Keratinocyte (primary cell): ENCODE data around the gene DENND1A. TPM values are rescaled to one million over a fixed set of nuclear protein-coding genes. Genes with fewer than 3 reads are reported as not detected.

ENCODE experiments used
- DNase-seq: peaks from one replicate; pipeline ENCODE4 v3.0.0-alpha.2; 2011; ENCODE audit warnings: low read depth, missing footprints, low spot score
- FAIRE-seq: peaks from 2 replicates; lab custom pipeline; 2011; peaks lifted over from hg19 to GRCh38; lab: Jason Lieb, UNC
- H2AFZ ChIP-seq: 2 replicates; pipeline ENCODE4 v1.6.0; 2012; ENCODE audit warnings: low read length, control low read depth, inconsistent platforms; ENCODE audit not compliant: control insufficient read depth
- H3K27ac ChIP-seq: 2 replicates; pipeline ENCODE4 v1.5.1; 2011; ENCODE audit warnings: low read length; ENCODE audit not compliant: control insufficient read depth, insufficient read depth
- H3K27me3 ChIP-seq: 3 replicates; pipeline ENCODE4 v1.6.0; 2011; ENCODE audit warnings: low read length; ENCODE audit not compliant: control insufficient read depth, insufficient read depth; ENCODE audit errors: extremely low read depth
- H3K36me3 ChIP-seq, 2 experiments: 2 replicates in 1 of 2; 3 replicates in 1 of 2; pipeline ENCODE4 v1.5.1; 2011; ENCODE audit warnings: low read length in 2 of 2, mild to moderate bottlenecking in 1 of 2; ENCODE audit not compliant: control insufficient read depth in 2 of 2, insufficient read depth in 2 of 2; ENCODE audit errors: extremely low read depth in 1 of 2
- H3K4me1 ChIP-seq: 3 replicates; pipeline ENCODE4 v1.5.1; 2011; ENCODE audit warnings: low read length; ENCODE audit not compliant: control insufficient read depth, insufficient read depth; ENCODE audit errors: extremely low read depth
- H3K4me2 ChIP-seq: 3 replicates; pipeline ENCODE4 v1.6.0; 2011; ENCODE audit warnings: low read depth, low read length; ENCODE audit not compliant: control insufficient read depth, insufficient read depth; ENCODE audit errors: extremely low read depth
- H3K4me3 ChIP-seq, 3 experiments: fragments of 200-600 bp in 1 of 3; sonication (generic) in 1 of 3; 2 replicates in 2 of 3; 3 replicates in 1 of 3; pipeline ENCODE4 v1.5.1; 2011 to 2016; ENCODE audit warnings: low read length in 3 of 3, mild to moderate bottlenecking in 3 of 3, control low read depth in 2 of 3, inconsistent platforms in 1 of 3, low read depth in 1 of 3, mixed read lengths in 1 of 3, mixed run types in 1 of 3, moderate library complexity in 1 of 3; ENCODE audit not compliant: control insufficient read depth in 2 of 3, insufficient read depth in 2 of 3; ENCODE audit errors: extremely low read depth in 1 of 3
- H3K79me2 ChIP-seq: 2 replicates; pipeline ENCODE4 v1.6.0; 2012; ENCODE audit warnings: low read length; ENCODE audit not compliant: control insufficient read depth, insufficient read depth
- H3K9ac ChIP-seq: 3 replicates; pipeline ENCODE4 v1.6.0; 2011; ENCODE audit warnings: low read length; ENCODE audit not compliant: control insufficient read depth, insufficient read depth; ENCODE audit errors: extremely low read depth
- H3K9me1 ChIP-seq: 3 replicates; pipeline ENCODE4 v1.6.0; 2011; ENCODE audit warnings: low read length; ENCODE audit not compliant: control insufficient read depth, insufficient read depth; ENCODE audit errors: extremely low read depth
- H3K9me3 ChIP-seq: 2 replicates; pipeline ENCODE4 v1.5.1; 2012; ENCODE audit warnings: low read depth, low read length; ENCODE audit not compliant: control insufficient read depth
- H4K20me1 ChIP-seq: 3 replicates; pipeline ENCODE4 v1.6.0; 2011; ENCODE audit warnings: low read length; ENCODE audit not compliant: control insufficient read depth, insufficient read depth; ENCODE audit errors: extremely low read depth
- EZH2 ChIP-seq: IDR thresholded peaks from one replicate; pipeline ENCODE4 v1.6.1; 2012; ENCODE audit warnings: inconsistent platforms, mild to moderate bottlenecking, low read length, moderate library complexity
- dilution Hi-C: fragments of 300-500 bp; cut with MboI; formaldehyde crosslinking; loops from one replicate; pipeline ENCODE4 v1.7.0; 2020; ENCODE audit warnings: low sequenced_read_pairs; ENCODE audit not compliant: extremely low pct_ligation_motif_present
- polyA plus RNA-seq, 5 experiments: library from polyadenylated mRNA; depleted of rRNA in 3 of 5; stranded (reverse) in 3 of 5; stranded (forward) in 1 of 5; unstranded in 1 of 5; fragments of >200 nt; gene quantifications; 1 replicate in 1 of 5; 2 replicates in 3 of 5; 3 replicates in 1 of 5; pipeline versions ENCODE4 v1.2.1 to v1.2.3, GENCODE V29; 2011 to 2012; ENCODE audit warnings: missing spikeins in 2 of 5, low read depth in 1 of 5, low replicate concordance in 1 of 5
- TF ChIP-seq, protein P1 (sequence below), 3 experiments: IDR thresholded peaks in 1 of 3; conservative IDR thresholded peaks in 1 of 3; optimal IDR thresholded peaks in 1 of 3; 2 replicates in 2 of 3; 3 replicates in 1 of 3; pipeline versions ENCODE3 to v1.5.1; 2011; ENCODE audit warnings: low read length in 3 of 3, mild to moderate bottlenecking in 3 of 3, moderate library complexity in 2 of 3, control low read depth in 1 of 3, inconsistent platforms in 1 of 3; ENCODE audit not compliant: insufficient read depth in 2 of 3; ENCODE audit errors: extremely low read depth in 1 of 3

DENND1A gene
- polyA plus RNA-seq, 1 donor (not counting 4 experiments of a cell fraction or from before 2014, with no cell fraction given) = 13.0 TPM

DNA sequence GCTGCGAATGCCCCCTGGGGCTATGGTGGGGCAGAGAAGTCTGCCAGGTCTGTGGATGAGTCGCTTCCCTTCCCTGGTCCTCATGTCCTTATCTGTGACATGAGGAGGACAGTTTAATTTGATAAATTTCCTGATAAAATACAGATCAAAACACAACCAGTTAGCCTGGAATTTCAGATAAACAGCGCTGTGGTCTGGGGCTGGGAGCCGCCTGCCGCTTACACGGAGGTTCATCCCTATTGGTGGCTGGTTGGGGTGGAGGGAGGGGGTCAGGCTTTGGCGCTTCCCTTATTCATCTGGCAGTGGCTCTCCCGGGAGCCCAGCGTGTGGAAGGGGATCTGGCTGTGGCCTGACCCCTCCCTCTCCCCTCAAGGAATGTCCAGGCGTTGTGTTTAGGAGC, 556.0 kb downstream of the DENND1A start:
- no peaks in the 10 kb centered on the region for H3K9me3 ChIP-seq
- no peak overlapping the region for H3K9ac ChIP-seq
- H3K27ac ChIP-seq = no peak overlapping the region
- no peaks in the 10 kb centered on the region for H3K36me3 ChIP-seq
- H3K4me1 ChIP-seq = no peaks in the 10 kb centered on the region
- no peak overlapping the region for H3K4me3 ChIP-seq
- H3K4me2 ChIP-seq = no peak overlapping the region
- H3K9me1 ChIP-seq = no peaks in the 10 kb centered on the region
- TF ChIP-seq EZH2 = no peak
- TF ChIP-seq, protein P1, sequence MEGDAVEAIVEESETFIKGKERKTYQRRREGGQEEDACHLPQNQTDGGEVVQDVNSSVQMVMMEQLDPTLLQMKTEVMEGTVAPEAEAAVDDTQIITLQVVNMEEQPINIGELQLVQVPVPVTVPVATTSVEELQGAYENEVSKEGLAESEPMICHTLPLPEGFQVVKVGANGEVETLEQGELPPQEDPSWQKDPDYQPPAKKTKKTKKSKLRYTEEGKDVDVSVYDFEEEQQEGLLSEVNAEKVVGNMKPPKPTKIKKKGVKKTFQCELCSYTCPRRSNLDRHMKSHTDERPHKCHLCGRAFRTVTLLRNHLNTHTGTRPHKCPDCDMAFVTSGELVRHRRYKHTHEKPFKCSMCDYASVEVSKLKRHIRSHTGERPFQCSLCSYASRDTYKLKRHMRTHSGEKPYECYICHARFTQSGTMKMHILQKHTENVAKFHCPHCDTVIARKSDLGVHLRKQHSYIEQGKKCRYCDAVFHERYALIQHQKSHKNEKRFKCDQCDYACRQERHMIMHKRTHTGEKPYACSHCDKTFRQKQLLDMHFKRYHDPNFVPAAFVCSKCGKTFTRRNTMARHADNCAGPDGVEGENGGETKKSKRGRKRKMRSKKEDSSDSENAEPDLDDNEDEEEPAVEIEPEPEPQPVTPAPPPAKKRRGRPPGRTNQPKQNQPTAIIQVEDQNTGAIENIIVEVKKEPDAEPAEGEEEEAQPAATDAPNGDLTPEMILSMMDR (optimal IDR thresholded peaks at IDR 0.05 in 1 of 3, IDR thresholded peaks at IDR 0.05 in 1 of 3, conservative IDR thresholded peaks at IDR 0.05 in 1 of 3; ENCODE audit: extremely low read depth in 1 of 3, insufficient read depth in 2 of 3, low read length in 3 of 3) = no peak
- H4K20me1 ChIP-seq = no peaks in the 10 kb centered on the region
- H3K79me2 ChIP-seq = no peaks in the 10 kb centered on the region
- DNase-seq = no peak
- dilution Hi-C loops = no loop called here
- no peak for FAIRE-seq
- H3K27me3 ChIP-seq = peaks cover 65% of the 10 kb centered on the region
- no peak overlapping the region for H2AFZ ChIP-seq

GRCh38 chr9:123373447-123373923, 556.4 kb downstream of the DENND1A start:
- Histone ChIP-seq H3K4me2 (no peak overlapping the region), H3K27ac (no peak overlapping the region), H3K36me3 (no peaks in the 10 kb centered on the region), H4K20me1 (no peaks in the 10 kb centered on the region), H3K27me3 (peaks cover 68% of the 10 kb centered on the region), H2AFZ (no peak overlapping the region), H3K9me1 (no peaks in the 10 kb centered on the region), H3K79me2 (no peaks in the 10 kb centered on the region), H3K9me3 (no peaks in the 10 kb centered on the region), H3K9ac (no peak overlapping the region), H3K4me1 (no peaks in the 10 kb centered on the region), H3K4me3 (no peak overlapping the region)
- FAIRE-seq = no peak
- TF ChIP-seq EZH2 = no peak
- TF ChIP-seq, protein P1 (optimal IDR thresholded peaks at IDR 0.05 in 1 of 3, IDR thresholded peaks at IDR 0.05 in 1 of 3, conservative IDR thresholded peaks at IDR 0.05 in 1 of 3; ENCODE audit: extremely low read depth in 1 of 3, insufficient read depth in 2 of 3, low read length in 3 of 3) = no peak
- dilution Hi-C loops = no loop called here
- DNase-seq = no peak
